ENCODE results near the gene ABHD16A. TPM values are rescaled to one million over a fixed set of nuclear protein-coding genes. Genes with fewer than 3 reads are reported as not detected.

ABHD16A gene
- total RNA-seq, 2 experiments from 2014 or later = 52.1 to 55.4 TPM

DNA sequence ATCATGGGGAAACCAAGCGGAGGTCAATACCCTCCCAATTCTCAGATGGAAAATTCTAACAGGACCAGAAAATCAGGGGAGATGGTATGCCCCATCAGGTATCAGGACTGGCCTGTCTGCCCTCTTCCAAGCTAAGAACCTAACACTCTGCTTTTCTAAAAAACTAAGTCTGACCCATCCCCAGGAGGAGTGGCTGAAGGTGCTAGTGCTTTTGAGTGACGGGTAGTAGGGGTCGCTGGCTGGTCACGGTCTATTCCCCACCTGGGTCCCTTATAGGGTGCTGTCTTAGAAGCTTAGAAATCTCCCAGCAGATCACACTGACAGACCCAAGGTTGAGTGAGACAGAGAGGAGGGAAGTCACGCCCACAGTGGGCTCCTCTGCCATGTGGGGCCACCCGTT lies 9.6 kb downstream of the ABHD16A start:
- CTCF ChIA-PET = interaction anchor here (1.5 to 3.5 kb wide), 3 partner anchors 10 to 137 kb away, joined by 3 to 7 read pairs (median 5); partner anchors contain the start of gene ABHD16A
- Mint-ChIP-seq H3K4me3 (no peak overlapping the region), H3K9me3 (ENCODE audit: insufficient read depth) (no peaks in the 10 kb centered on the region), H3K27ac (no peak overlapping the region), H3K36me3 (ENCODE audit: low read depth) (peaks cover 48% of the 10 kb centered on the region), H3K4me1 (ENCODE audit: low read depth) (peaks cover 10% of the 10 kb centered on the region), H3K27me3 (ENCODE audit: low read depth) (no peaks in the 10 kb centered on the region)
- DNase-seq (no peak), ATAC-seq (no peak)
- POLR2A ChIA-PET = interaction anchor here (0.7 to 2.1 kb wide), 3 partner anchors 25 to 46 kb away, joined by 3 to 7 read pairs (median 5); partner anchors contain the start of genes GPANK1 and MSH5

- ChIA-PET POLR2A (no interaction called here), CTCF (interaction anchor here (1.5 to 3.5 kb wide), 2 partner anchors 10 to 77 kb away, joined by 3 to 7 read pairs; partner anchors contain the start of gene ABHD16A)
- Mint-ChIP-seq H3K27me3 (ENCODE audit: low read depth) (no peaks in the 10 kb centered on the region), H3K36me3 (ENCODE audit: low read depth) (peaks cover 47% of the 10 kb centered on the region), H3K4me1 (ENCODE audit: low read depth) (peaks cover 10% of the 10 kb centered on the region), H3K27ac (no peak overlapping the region), H3K9me3 (ENCODE audit: insufficient read depth) (no peaks in the 10 kb centered on the region), H3K4me3 (no peak overlapping the region)
- DNase-seq (no peak), ATAC-seq (no peak)
Observed at GRCh38 chr6:31692886-31693285, 10.2 kb downstream of the ABHD16A start.

DNA sequence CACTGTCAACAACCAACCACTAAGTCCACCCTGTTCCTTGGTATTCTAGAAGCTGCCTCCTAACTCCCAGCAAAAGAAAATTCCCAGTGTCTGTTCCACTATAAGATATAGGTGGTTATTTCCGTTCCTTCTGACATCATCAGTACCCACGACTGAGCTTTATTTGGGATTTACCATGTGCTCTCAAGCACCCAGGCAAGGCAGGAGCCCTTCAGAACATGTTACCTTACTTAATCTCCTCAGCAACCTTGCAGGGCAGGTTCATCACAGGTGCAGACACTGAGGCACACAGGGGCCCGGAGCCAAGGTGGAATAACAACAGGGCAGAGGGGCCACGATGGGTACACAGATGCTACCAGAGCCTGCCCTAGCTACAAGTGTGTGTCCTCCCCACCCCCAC lies 10.8 kb downstream of the ABHD16A start:
- Mint-ChIP-seq H3K4me3 (no peak overlapping the region), H3K27ac (no peak overlapping the region), H3K9me3 (ENCODE audit: insufficient read depth) (no peaks in the 10 kb centered on the region), H3K36me3 (ENCODE audit: low read depth) (peaks cover 46% of the 10 kb centered on the region), H3K4me1 (ENCODE audit: low read depth) (peaks cover 5% of the 10 kb centered on the region), H3K27me3 (ENCODE audit: low read depth) (no peaks in the 10 kb centered on the region)
- ATAC-seq = no peak
- CTCF ChIA-PET = interaction anchor here (1.5 to 3.5 kb wide), 2 partner anchors 11 to 77 kb away, joined by 3 to 7 read pairs; partner anchors contain the start of gene ABHD16A
- POLR2A ChIA-PET = no interaction called here
- no peak for DNase-seq

- no peak for ATAC-seq
- CTCF ChIA-PET = interaction anchor here (1.9 kb wide), 1 partner anchor 12 kb away, joined by 9 read pairs; the partner anchor contains the start of gene ABHD16A
- H3K36me3 Mint-ChIP-seq (ENCODE audit: low read depth) = peaks cover 41% of the 10 kb centered on the region
Observed at GRCh38 chr6:31691564-31692108, 11.5 kb downstream of the ABHD16A start.

DNA sequence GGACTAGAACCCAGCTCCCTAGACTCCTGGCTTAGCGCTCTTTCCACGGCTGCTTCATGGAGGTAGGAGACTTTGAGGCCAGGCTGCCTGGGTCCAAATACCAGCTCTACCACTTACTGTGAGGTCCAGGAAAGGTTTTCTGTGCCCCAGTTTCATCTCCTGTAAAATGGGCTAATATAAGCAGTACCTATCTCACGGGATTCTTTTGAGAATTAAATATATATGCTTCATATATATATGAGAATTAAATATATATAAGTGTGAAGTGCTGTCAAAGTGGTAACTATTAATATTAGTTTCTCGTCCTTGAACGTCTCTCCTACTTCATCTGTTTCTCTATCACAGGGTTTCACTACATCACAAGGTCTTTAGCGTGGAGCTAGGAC lies 12.1 kb downstream of the ABHD16A start:
- no peak for ATAC-seq
- no peak for DNase-seq
- ChIA-PET POLR2A (interaction anchor here (0.9 to 1.3 kb wide), 4 partner anchors 12 to 268 kb away, joined by 3 to 6 read pairs (median 4); partner anchors contain the start of genes ABHD16A and SKIC2), CTCF (interaction anchor here (1.1 to 1.9 kb wide), 3 partner anchors 12 to 21 kb away, joined by 3 to 9 read pairs (median 7); partner anchors contain the start of genes ABHD16A and LY6G5B)
- Mint-ChIP-seq H3K36me3 (ENCODE audit: low read depth) (peaks cover 41% of the 10 kb centered on the region), H3K4me3 (no peak overlapping the region), H3K4me1 (ENCODE audit: low read depth) (peaks cover 4% of the 10 kb centered on the region), H3K27me3 (ENCODE audit: low read depth) (no peaks in the 10 kb centered on the region), H3K9me3 (ENCODE audit: insufficient read depth) (no peaks in the 10 kb centered on the region), H3K27ac (no peak overlapping the region)

More at GRCh38 chr6:31691564-31692108, 11.5 kb downstream of the ABHD16A start:
- Mint-ChIP-seq H3K27me3 (ENCODE audit: low read depth) (no peaks in the 10 kb centered on the region), H3K4me1 (ENCODE audit: low read depth) (peaks cover 4% of the 10 kb centered on the region), H3K27ac (no peak overlapping the region), H3K9me3 (ENCODE audit: insufficient read depth) (no peaks in the 10 kb centered on the region), H3K4me3 (no peak overlapping the region)
- DNase-seq = no peak
- POLR2A ChIA-PET = interaction anchor here (0.9 to 1.1 kb wide), 2 partner anchors 33 to 268 kb away, joined by 3 to 6 read pairs; partner anchors contain the start of gene SKIC2

- H3K4me3 Mint-ChIP-seq = no peak overlapping the region
- ATAC-seq = no peak
- H3K36me3 Mint-ChIP-seq (ENCODE audit: low read depth) = peaks cover 44% of the 10 kb centered on the region
- no peak overlapping the region for H3K27ac Mint-ChIP-seq
- no peaks in the 10 kb centered on the region for H3K9me3 Mint-ChIP-seq (ENCODE audit: insufficient read depth)
- ChIA-PET POLR2A (interaction anchor here (0.9 to 1.3 kb wide), 3 partner anchors 13 to 47 kb away, joined by 3 to 4 read pairs (median 3); partner anchors contain the start of gene ABHD16A), CTCF (interaction anchor here (0.5 to 1.9 kb wide), 8 partner anchors 9 to 92 kb away, joined by 3 to 9 read pairs (median 3); partner anchors contain the start of genes ABHD16A, LY6G5B and LY6G5C)
- H3K27me3 Mint-ChIP-seq (ENCODE audit: low read depth) = no peaks in the 10 kb centered on the region
- DNase-seq = no peak
- peaks cover 4% of the 10 kb centered on the region for H3K4me1 Mint-ChIP-seq (ENCODE audit: low read depth)
Observed at GRCh38 chr6:31690231-31691077, 12.7 kb downstream of the ABHD16A start.

- Mint-ChIP-seq H3K27me3 (ENCODE audit: low read depth) (no peaks in the 10 kb centered on the region), H3K4me3 (no peak overlapping the region), H3K36me3 (ENCODE audit: low read depth) (peaks cover 40% of the 10 kb centered on the region), H3K27ac (no peak overlapping the region), H3K9me3 (ENCODE audit: insufficient read depth) (no peaks in the 10 kb centered on the region), H3K4me1 (ENCODE audit: low read depth) (peaks cover 4% of the 10 kb centered on the region)
- no peak for ATAC-seq
- CTCF ChIA-PET = interaction anchor here (0.5 to 1.6 kb wide), 7 partner anchors 8 to 91 kb away, joined by 3 to 7 read pairs (median 3); partner anchors contain the start of gene LY6G5C
- DNase-seq = no peak
- POLR2A ChIA-PET = no interaction called here
Observed at GRCh38 chr6:31689249-31690110, 13.6 kb downstream of the ABHD16A start.

GRCh38 chr6:31687860-31688693 lies 15.0 kb downstream of the ABHD16A start:
- POLR2A ChIA-PET = no interaction called here
- CTCF ChIA-PET = interaction anchor here (1.1 kb wide), 1 partner anchor 82 kb away, joined by 3 read pairs; no protein-coding TSS in a partner anchor
- Mint-ChIP-seq H3K36me3 (ENCODE audit: low read depth) (peaks cover 40% of the 10 kb centered on the region), H3K4me1 (ENCODE audit: low read depth) (peaks cover 4% of the 10 kb centered on the region), H3K4me3 (no peak overlapping the region), H3K27me3 (ENCODE audit: low read depth) (no peaks in the 10 kb centered on the region), H3K9me3 (ENCODE audit: insufficient read depth) (no peaks in the 10 kb centered on the region), H3K27ac (no peak overlapping the region)
- no peak for ATAC-seq
- no peak for DNase-seq

GRCh38 chr6:31687321-31687720 lies 15.8 kb downstream of the ABHD16A start:
- DNase-seq (no peak), ATAC-seq (no peak)
- Mint-ChIP-seq H3K36me3 (ENCODE audit: low read depth) (peaks cover 36% of the 10 kb centered on the region), H3K9me3 (ENCODE audit: insufficient read depth) (no peaks in the 10 kb centered on the region), H3K4me1 (ENCODE audit: low read depth) (peaks cover 4% of the 10 kb centered on the region), H3K27me3 (ENCODE audit: low read depth) (no peaks in the 10 kb centered on the region), H3K27ac (no peak overlapping the region), H3K4me3 (no peak overlapping the region)
- POLR2A ChIA-PET = no interaction called here
- CTCF ChIA-PET = no interaction called here

DNA sequence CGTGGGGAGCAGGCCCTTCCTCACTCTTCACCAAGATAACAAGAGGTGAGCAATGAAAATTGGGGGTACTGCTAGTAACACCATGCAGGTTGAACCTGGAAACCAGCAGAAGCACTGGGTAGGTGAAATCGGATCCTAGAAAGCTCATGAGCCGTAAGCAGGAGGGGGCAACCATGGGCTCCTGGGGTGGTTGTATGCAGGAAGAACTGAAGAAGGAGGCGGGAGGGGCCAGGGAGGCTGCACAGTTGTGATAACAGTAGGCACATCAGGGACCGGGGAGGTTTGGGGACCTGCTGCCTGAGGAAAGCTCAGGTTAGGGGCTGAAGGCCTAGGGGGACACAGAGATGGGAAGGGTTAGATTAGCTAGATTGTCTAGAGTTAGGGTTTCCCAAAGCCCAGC lies 16.6 kb downstream of the ABHD16A start:
- H3K4me3 Mint-ChIP-seq = no peak overlapping the region
- no peak overlapping the region for H3K27ac Mint-ChIP-seq
- ATAC-seq (no peak), DNase-seq (no peak)
- ChIA-PET POLR2A (no interaction called here), CTCF (no interaction called here)
- peaks cover 10% of the 10 kb centered on the region for H3K4me1 Mint-ChIP-seq (ENCODE audit: low read depth)
- peaks cover 37% of the 10 kb centered on the region for H3K36me3 Mint-ChIP-seq (ENCODE audit: low read depth)
- H3K9me3 Mint-ChIP-seq (ENCODE audit: insufficient read depth) = no peaks in the 10 kb centered on the region
- H3K27me3 Mint-ChIP-seq (ENCODE audit: low read depth) = no peaks in the 10 kb centered on the region

Data from activated CD8-positive, alpha-beta T cell treated with anti-CD3 and anti-CD28 coated beads, Interleukin-2, amount 10 ng/mL, durations not matched to agents 7 days and 5 days (primary cell).